Sigmoid colon (tissue), 4 donors: ENCODE measurements around the gene IGDCC3.

ENCODE experiments used
- EP300 ChIP-seq, 4 donors: sonication (generic); formaldehyde crosslinking; IDR thresholded peaks; one replicate each; pipeline ENCODE4 v1.6.1; 2017; ENCODE audit warnings: antibody characterized with exemption in 4 of 4
- TF ChIP-seq, protein P1 (sequence below), 4 experiments: fragments of 450-650 bp in 3 of 4; fragments of 200-600 bp in 1 of 4; IDR thresholded peaks; one replicate each; pipeline ENCODE4 v1.5.1; 2016 to 2019; ENCODE audit warnings: antibody characterized with exemption in 4 of 4, mild to moderate bottlenecking in 3 of 4, moderate library complexity in 2 of 4

DNA sequence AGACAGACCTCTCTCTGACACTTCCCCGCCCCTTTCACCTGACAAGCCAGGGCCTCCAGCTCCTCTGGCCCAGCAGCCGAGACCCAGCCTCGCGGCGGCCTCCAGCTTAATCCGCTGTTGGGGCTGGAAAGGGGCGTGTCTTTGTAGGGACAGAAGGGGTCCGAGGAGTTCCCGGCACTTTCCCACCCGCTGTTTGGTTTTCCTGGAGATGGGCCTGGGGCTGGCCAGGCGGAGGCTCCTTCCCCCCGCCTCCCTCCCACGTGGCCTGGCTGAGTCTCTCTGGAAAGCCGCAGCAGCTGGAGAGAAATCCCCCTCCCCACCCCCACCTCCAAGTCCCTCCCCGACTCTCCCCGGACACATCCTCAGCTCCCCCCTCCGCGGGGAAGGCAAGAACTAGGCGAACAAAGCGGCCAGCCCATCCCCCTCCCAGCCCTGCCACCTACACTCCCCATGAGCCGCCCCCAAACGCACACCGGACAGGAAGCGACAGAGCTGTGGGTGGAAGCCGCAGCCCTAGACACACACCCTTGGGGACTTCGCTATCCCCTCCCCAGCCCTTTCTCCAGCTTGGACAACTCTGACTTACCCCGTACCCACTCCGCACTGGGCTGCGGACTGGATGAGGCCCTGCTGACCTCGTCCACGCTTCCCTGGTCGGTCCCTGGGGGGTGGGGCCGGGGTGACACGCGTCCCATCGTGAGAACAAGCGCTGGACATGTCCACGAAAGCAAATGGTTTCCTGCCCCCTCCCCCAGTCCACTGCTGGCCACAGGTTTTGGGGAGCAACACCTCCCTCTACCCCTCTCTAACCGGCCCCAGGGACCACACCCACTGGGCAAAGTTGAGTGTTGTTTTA is 43.8 kb upstream of the IGDCC3 start:
- TF ChIP-seq, protein P1, sequence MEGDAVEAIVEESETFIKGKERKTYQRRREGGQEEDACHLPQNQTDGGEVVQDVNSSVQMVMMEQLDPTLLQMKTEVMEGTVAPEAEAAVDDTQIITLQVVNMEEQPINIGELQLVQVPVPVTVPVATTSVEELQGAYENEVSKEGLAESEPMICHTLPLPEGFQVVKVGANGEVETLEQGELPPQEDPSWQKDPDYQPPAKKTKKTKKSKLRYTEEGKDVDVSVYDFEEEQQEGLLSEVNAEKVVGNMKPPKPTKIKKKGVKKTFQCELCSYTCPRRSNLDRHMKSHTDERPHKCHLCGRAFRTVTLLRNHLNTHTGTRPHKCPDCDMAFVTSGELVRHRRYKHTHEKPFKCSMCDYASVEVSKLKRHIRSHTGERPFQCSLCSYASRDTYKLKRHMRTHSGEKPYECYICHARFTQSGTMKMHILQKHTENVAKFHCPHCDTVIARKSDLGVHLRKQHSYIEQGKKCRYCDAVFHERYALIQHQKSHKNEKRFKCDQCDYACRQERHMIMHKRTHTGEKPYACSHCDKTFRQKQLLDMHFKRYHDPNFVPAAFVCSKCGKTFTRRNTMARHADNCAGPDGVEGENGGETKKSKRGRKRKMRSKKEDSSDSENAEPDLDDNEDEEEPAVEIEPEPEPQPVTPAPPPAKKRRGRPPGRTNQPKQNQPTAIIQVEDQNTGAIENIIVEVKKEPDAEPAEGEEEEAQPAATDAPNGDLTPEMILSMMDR (IDR thresholded peaks at IDR 0.05): no peak
- no peak for TF ChIP-seq EP300 (IDR thresholded peaks at IDR 0.05)
